ENCODE results near the gene CINP. TPM values are rescaled to one million over a fixed set of nuclear protein-coding genes. Genes with fewer than 3 reads are reported as not detected.
A peak's percentile ranks its signal among the peaks of the same experiment; 100 is the strongest.

The CINP gene
- total and polyA plus RNA-seq, 12 donors = 26.6 to 46.0 (median 31.3) TPM

GRCh38 chr14:102375119-102375518 is 12.4 kb upstream of the CINP start:
- no peak for TF ChIP-seq CTCF (IDR thresholded peaks at IDR 0.05)
- DNase-seq (no peak), ATAC-seq (no peak)
- Histone ChIP-seq H3K36me3 (peaks cover 0 to 51% (median 18%) of the 10 kb centered on the region in 9 donors), H3K4me1 (peaks cover 0 to 14% (median 6%) of the 10 kb centered on the region in 9 donors), H3K9me3 (no peaks in the 10 kb centered on the region), H3K27me3 (no peaks in the 10 kb centered on the region), H3K4me3 (no peak overlapping the region), H3K27ac (no peak overlapping the region)
- 96% methylated on average over 5 of the region's 5 CpGs for WGBS, 2 donors
- intact Hi-C loops (cut with DNase I) = no loop called here

GRCh38 chr14:102374264-102374663 is 11.6 kb upstream of the CINP start:
- H3K9me3 ChIP-seq = no peaks in the 10 kb centered on the region
- DNase-seq = no peak

GRCh38 chr14:102373110-102373509 is 10.4 kb upstream of the CINP start:
- Histone ChIP-seq H3K9me3 (no peaks in the 10 kb centered on the region), H3K27me3 (no peaks in the 10 kb centered on the region), H3K4me3 (no peak overlapping the region), H3K36me3 (peaks cover 0 to 33% (median 10%) of the 10 kb centered on the region in 9 donors), H3K4me1 (peaks cover 0 to 26% (median 9%) of the 10 kb centered on the region in 9 donors), H3K27ac (no peak overlapping the region)
- DNase-seq (no peak), ATAC-seq (no peak)
- intact Hi-C loops (cut with DNase I) = no loop called here
- no peak for TF ChIP-seq CTCF (IDR thresholded peaks at IDR 0.05)
- WGBS, 2 donors = 90 to 93% methylated on average over 3 of the region's 3 CpGs

More at GRCh38 chr14:102374264-102374663, 11.6 kb upstream of the CINP start:
- peaks cover 0 to 45% (median 18%) of the 10 kb centered on the region in 9 donors for H3K36me3 ChIP-seq
- WGBS, 2 donors = 86 to 87% methylated on average over 2 of the region's 2 CpGs
- ATAC-seq = no peak
- H3K27ac ChIP-seq = no peak overlapping the region
- intact Hi-C loops (cut with DNase I) = no loop called here
- peaks cover 0 to 22% (median 9%) of the 10 kb centered on the region in 9 donors for H3K4me1 ChIP-seq
- H3K27me3 ChIP-seq = no peaks in the 10 kb centered on the region
- TF ChIP-seq CTCF (IDR thresholded peaks at IDR 0.05) = no peak
- no peak overlapping the region for H3K4me3 ChIP-seq

GRCh38 chr14:102371361-102371760 is 8.7 kb upstream of the CINP start:
- ATAC-seq = no peak
- H3K36me3 ChIP-seq = peaks cover 0 to 16% (median 0%) of the 10 kb centered on the region in 9 donors
- DNase-seq = no peak
- WGBS, 2 donors = 83 to 85% methylated on average over 4 of the region's 4 CpGs
- H3K27me3 ChIP-seq = no peaks in the 10 kb centered on the region
- H3K4me1 ChIP-seq = peaks cover 0 to 36% (median 13%) of the 10 kb centered on the region in 9 donors
- H3K27ac ChIP-seq = peak overlapping the region in 1 of 10 donors; percentile 81
- H3K4me3 ChIP-seq = peak overlapping the region in 1 of 10 donors; percentile 13
- intact Hi-C loops (cut with DNase I) = no loop called here
- H3K9me3 ChIP-seq = no peaks in the 10 kb centered on the region
- no peak for TF ChIP-seq CTCF (IDR thresholded peaks at IDR 0.05)
